Measurements from ENCODE around the gene FOLR2.

Gene FOLR2

GRCh38 chr11:72229925-72230763 is 13.6 kb downstream of the FOLR2 start:
- no peak for DNase-seq (ENCODE audit: low spot score)

GRCh38 chr11:72230764-72231365 is 14.3 kb downstream of the FOLR2 start:
- DNase-seq (ENCODE audit: low spot score) = no peak

- DNase-seq (ENCODE audit: low spot score) = no peak
Measured at GRCh38 chr11:72231396-72232259, 15.0 kb downstream of the FOLR2 start.

GRCh38 chr11:72232260-72233055 is 15.9 kb downstream of the FOLR2 start:
- DNase-seq (ENCODE audit: low spot score) = no peak

- DNase-seq (ENCODE audit: low spot score) = no peak
Measured at GRCh38 chr11:72233056-72233772, 16.6 kb downstream of the FOLR2 start.

GRCh38 chr11:72233773-72234513 is 17.3 kb downstream of the FOLR2 start:
- no peak for DNase-seq (ENCODE audit: low spot score)

GRCh38 chr11:72234514-72234830 is 17.9 kb downstream of the FOLR2 start:
- no peak for DNase-seq (ENCODE audit: low spot score)

- no peak for DNase-seq (ENCODE audit: low spot score)
Measured at GRCh38 chr11:72234920-72235319, 18.3 kb downstream of the FOLR2 start.

GRCh38 chr11:72235351-72236057 is 18.9 kb downstream of the FOLR2 start:
- DNase-seq (ENCODE audit: low spot score) = no peak

GRCh38 chr11:72236083-72236697 is 19.6 kb downstream of the FOLR2 start:
- no peak for DNase-seq (ENCODE audit: low spot score)

GRCh38 chr11:72236774-72237111 is 20.1 kb downstream of the FOLR2 start:
- no peak for DNase-seq (ENCODE audit: low spot score)

- no peak for DNase-seq (ENCODE audit: low spot score)
Measured at GRCh38 chr11:72237112-72237931, 20.7 kb downstream of the FOLR2 start.

- DNase-seq (ENCODE audit: low spot score) = peak; percentile 68
Measured at GRCh38 chr11:72238040-72238450, 21.5 kb downstream of the FOLR2 start.

GRCh38 chr11:72238492-72239312 is 22.1 kb downstream of the FOLR2 start:
- DNase-seq (ENCODE audit: low spot score) = no peak

GRCh38 chr11:72239313-72239848 is 22.8 kb downstream of the FOLR2 start:
- DNase-seq (ENCODE audit: low spot score) = no peak

- no peak for DNase-seq (ENCODE audit: low spot score)
Measured at GRCh38 chr11:72239849-72240460, 23.4 kb downstream of the FOLR2 start.
